Non-pigmented ciliary epithelial cell (primary cell): Measurements from ENCODE around the gene PPIE.

ENCODE experiments used
- DNase-seq: peaks from one replicate; pipeline ENCODE4 v3.0.0-alpha.2; 2010; ENCODE audit warnings: low read depth

The PPIE gene

DNA sequence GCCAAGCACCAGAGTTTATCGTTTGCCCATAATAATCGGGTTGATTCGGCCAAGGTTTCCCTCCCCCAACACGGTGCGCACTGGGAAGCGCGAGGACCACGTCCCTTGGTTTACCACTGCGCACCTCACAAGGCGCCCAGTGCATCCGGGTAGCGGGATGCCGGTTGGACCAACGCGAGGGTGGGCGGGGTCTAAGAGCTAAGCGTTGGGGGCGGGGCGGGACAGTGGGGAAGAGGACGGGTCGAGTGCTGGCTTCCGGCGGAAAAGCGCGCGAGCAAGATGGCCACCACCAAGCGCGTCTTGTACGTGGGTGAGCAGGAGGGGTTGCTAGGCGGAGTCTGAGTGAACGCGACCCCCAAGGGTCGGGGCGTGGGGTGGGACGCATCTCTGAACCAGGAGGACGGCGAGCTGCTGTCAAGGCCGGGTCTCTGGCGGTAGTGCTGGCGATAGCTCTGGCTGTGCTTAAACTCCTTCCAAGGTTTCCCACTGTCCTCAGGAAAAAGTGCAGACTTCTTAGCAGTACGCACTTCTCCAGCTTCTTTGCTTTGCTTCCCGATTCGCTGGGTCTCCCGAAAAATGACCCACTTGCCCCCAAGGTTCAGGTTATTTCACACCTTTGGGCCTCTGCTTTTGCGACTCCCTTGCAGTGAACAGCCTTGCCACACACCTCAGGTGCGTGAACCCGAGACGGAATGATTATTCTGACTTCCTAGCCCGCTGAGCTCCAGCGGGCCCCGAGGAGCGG, at the start of gene PPIE:
PPIE (plus strand) TSS at position 261 of the 745 bp plus-strand sequence; CDS start at position 280, 19 bp downstream.
- DNase-seq: peak; percentile 51

DNA sequence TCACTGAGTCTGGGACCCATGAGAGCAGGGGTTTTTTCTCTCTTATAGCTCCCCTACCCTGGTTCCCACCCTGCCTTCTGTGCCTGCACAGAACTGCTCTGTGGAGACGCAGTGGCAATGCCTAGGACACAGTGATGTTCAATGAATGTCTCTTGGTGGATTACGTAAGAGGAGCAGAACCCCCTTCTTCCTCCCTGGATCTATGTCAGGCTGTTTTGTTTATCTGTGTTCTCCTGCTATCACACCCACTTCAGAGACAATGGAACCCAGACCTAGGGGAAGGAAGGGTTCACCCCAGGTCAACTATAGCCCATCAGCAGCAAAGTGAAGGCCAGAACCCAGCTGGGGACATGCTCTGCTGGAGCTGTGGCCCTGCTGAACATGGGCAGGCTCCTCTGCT, 49.5 kb upstream of the PPIE start:
- no peak for DNase-seq

DNA sequence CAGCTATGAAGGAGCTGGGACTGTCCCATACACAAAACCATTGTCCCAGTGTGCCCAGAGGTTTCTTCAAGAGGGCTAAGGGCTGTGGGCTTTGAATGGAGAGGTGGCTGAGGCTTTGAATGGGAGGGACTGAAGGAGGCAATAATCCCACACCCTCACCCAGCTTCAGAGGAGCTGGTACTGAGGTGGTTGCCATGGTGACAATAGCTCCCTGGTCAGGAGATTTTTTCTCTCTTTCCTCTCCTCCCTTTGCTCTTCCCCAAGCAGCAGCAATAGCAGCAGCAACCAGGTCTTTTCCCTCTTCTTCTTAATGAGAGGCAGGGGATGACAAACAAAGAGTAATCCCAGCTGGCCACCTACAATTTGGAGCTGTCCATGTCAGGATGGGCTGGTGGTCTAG, 49.0 kb upstream of the PPIE start:
- DNase-seq: no peak

DNA sequence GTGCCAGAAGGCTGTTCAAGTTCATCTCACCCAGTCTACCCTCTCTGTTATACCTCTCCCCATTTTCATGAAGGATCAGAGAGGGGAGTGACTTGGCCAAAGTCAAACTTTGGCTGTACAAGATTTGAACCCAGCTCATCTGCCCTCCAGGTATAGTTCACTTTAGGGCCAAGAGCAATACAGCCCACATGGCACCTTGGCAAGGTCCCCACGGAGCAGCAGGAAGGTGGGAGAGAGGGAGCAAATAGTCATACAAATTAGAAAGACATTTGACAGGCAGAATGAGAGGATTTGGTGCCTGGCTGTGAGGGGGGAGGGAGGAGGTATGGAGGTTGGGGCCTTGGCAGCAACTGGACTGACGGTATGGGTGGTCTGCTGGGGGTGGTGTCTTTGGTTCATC, 48.5 kb upstream of the PPIE start:
- no peak for DNase-seq

DNA sequence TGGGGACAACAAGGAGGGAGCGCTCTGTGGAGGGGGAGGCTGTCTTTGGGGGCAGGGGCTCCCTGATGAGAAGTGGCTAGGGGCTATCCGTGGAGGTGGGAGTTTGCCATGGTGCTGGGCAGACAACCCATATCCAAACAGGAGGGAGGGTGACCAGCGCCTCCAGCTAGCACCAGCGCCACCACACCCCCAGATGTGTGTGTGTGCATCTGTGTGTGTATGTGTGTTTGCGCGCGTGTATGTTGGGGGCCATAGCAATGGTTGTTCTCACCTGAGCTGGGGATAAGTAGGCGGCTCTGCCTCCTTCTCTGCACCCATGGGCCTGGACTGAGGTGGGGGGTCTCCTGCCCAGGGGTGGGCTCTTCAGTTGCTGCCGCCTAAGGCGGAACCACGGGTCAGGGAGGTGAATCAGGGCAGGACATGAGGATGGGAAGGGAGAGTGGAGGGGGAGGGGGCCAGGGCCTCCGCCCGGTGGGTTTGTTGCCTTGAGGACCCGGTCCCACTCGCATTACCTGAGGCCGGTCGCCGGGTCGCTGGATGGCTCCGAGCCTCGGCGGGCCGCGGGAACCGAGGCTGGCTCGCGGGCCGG, 47.8 kb upstream of the PPIE start:
- no peak for DNase-seq

DNA sequence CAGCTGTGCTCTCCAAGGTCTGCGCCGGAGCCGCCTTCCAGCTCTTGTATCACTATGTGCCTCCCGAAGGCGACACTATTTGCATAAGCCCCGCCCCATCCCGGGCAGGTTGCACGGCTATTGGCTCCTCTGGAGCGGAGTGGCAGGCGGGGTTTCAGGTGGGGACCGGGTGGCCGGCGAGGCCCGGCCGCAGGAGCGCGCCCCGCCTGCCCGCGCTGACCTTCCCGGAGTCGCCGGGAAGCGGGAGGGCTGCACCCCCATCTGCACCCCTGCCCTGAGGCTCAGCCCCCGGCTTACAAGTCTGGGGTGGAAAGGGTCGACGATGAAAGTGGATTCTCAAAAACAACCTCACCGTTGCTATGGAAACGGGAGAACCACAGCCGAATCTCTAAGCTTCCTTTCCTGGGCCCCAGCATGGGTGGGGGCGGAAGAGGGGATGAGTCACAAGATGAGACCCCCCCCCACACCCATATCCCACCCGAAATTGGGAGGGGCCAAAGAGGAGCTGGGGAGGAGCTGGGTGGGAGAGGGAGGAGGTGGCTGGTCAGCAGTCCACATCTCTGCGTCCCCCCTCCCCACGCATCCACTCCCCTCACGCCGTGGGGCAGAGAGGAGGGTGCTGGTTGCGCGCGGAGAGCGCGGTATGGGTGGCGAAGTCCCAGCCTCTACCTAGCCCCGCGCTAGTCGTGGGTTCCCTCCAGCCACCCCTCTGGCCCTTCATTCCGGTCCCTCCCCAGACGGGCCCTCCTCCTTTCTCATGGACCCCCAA, 47.1 kb upstream of the PPIE start, which contains the start of gene HPCAL4:
HPCAL4 (minus strand) TSS at position 51 of the 769 bp plus-strand sequence. CDS start 6,830 bp downstream, outside the sequence.
- no peak for DNase-seq

DNA sequence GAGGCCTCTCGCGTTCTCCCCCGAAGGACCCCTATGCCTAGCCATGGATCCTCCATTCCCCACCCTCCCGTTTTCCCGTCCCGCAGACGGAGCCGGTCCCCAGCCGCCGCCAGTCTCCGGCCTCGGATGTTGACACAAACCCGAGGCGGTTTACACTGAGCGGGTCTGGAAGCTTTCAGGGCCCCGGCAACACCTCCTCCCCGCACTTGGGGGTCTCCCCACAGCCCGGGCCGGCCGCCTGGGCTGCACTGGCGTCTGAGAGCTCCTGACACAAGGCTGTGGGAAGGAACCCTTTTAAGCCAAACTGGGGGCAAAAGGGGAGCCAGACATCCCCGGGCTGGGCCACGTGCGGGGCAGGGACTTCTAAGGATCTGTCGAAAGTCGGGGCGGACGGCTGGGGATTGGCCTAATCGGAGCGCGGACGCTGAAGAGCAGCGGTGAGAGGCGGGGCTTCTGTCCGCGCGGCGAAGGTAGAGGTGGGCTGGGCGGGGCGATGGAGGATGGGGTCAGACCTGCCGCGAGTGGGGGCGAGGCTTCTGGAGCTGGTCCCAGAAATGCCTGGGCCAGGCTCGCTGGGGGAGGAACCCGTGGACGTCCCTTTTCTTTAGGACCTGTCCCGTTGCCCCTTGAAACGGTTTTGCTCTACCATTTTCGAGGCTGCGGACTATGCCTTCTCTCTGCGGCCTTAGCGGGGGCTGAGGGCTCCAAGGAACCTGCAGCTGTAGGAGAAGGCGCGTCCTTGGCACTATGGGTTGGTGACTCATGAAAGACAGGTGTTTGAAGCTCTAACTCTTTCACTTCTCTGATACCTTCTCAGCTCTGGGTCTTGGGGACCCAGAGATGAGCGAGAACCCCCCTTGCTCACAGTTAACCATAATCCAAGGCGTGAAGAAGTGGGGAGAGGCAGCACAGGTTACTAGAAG, 46.3 kb upstream of the PPIE start:
- DNase-seq: no peak

DNA sequence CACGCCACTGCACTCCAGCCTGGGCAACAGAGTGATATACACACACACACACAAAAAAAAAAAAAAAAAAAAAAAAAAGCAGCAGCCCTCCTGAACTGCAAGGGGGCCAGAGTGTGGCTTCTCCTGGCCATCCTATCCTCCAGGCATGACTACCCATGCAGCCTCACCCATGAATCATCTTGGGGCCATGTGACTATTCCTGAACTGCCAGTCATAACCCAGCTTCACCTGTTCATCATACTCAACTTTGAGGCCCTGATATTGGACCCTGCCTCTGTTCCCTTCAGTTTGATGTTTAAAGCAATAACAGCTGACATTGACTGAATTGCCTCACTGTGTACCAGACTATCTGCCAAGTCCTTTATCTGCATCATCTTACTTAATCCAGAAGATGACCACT, 44.7 kb upstream of the PPIE start:
- DNase-seq: no peak

DNA sequence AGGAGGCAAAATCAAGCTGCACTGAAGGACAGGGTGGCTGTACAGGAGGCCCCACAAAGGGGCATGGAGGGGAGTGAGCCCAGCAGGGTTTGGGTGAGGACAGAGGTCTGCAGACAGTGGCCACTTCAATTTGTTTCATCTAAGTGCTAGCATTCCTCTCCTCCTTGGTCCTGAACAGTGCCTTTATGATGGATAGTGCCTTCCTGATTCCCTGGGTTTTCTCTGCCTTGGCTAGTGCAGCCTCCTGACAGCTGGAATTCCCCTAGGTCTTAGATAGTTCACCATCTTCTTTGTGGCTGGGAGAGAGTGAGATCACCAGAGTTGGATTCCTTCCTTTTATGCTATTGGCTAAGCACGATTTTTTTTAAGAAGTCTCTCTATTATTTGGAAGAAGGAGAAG, 43.7 kb upstream of the PPIE start:
- DNase-seq: no peak

DNA sequence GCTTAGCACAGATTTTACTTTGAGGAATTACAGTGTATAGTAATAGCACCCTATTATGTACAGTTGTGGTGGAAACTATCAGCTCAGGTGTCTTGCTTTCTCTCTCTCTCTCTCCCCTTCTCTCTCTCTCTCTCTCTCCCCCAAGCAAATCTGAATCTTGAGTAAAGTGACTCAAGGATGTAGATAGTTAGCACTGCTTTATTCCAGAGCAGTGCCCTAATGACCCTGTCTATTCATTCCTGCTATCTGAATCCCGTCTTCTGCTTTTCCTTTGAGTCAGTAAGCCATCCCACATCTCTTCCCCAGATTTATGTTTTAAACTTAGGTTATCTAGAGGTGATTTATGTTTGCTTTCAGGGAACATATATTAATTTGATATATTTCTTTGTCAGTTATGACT, 42.2 kb upstream of the PPIE start:
- DNase-seq: no peak

DNA sequence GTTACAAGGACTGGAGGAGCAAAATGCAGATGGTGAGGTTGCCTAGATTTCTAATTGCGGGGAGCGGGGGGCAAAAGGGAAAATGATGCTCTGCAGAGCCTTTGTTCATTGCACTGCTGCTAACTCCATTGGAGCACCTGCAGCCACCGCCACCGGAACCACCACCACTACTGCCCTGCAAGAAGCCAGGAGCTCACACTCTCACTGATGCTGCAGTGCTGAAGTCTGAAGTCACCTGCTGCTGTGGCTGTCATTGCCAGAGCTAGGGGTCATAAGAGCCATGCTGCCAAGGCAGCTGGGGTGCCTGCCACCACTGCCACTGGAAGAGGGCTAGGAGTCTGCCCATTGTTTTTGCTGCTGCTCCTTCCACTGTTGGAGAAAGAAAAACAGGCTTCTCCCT, 40.1 kb upstream of the PPIE start:
- DNase-seq: no peak

DNA sequence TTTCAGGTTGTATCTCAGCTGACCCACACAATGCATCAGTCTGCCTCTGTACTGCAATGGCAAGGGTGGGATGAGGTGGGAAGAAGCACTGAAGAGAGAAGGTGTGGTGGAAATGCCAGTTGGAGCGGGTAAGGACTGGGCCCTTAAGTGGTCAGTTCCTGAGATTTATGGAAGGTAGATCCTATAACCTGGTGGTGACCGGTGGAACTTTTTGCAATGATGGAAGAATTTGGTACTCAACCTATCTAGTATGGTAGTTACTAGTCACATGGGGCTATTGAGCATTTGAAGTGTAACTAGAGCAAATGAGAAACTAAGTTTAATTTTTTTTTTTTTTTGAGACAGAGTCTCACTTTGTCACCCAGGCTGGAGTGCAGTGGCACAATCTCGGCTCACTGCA, 39.3 kb upstream of the PPIE start:
- DNase-seq: no peak

DNA sequence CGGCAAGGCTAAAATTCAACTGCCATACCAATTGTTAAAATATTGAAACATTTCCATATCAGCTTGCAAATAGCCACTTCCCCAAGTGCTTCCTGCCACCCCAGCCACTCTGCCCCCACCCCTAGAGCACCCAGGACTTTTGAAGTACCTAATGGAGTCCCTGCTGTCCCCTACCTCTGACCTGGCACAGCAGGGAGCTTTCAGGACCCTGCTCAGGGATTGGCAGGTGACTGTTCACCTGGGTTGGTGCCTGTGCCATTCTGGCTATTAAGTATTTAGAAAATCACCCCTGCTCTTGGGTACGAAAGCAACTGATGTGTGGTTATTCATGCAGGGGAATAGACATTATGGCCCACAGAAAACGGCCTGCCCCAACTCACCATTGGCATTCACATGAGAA, 38.3 kb upstream of the PPIE start:
- DNase-seq: no peak

DNA sequence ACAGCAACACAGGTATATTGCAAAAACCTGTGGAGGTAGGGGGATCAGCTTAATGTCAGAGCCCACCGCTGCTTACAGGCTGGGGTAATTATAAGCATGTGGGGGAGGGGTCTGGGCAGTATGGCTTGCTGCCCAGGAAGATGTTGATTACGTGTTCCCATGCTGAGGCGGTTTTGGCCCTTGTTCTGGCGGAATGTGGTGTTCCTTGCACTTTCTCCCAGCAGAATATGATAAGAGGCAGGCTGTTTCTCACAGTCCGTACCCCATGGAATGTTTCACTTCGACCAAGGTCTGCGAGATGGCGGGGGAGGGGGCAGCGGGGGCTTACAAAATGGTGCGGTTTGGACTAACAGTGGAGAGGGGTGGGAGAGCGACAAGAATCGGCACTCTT, 37.6 kb upstream of the PPIE start:
- no peak for DNase-seq

DNA sequence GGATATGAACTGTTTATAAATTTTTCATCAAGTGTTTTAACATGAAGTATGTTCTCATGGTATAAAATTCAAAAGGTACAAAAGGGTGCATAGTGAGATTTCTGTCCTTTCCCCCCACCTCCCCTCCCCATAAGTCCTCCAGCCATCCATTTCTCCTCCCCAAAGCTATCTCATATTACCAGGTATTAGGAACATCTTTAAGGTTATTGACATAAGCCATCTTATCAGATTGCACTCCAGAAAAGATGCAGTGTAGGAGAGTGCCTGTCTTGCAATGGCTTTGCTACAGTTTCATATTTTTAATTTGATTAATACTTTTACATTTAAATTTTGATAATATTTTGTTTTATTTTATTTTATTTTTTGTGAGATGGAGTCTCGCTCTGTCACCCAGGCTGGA, 33.9 kb upstream of the PPIE start:
- DNase-seq: no peak

DNA sequence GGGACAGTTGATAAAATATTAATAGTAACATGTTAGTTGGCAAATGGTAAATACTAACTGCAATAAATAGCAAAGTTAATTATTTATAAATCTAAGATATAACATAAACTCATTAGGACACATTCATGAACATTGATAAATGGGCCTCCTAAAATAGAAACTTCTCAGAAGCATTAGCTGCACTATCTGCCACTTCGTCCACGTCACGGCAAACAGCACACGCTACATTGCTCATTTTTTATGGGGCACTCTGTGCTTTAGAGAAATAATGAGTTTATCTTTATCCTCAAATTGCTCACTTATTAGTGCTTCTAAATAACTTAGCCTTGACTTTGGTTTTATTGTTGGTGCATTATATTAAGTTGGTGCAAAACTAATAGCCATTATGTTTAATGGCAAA, 31.2 kb upstream of the PPIE start:
- no peak for DNase-seq

DNA sequence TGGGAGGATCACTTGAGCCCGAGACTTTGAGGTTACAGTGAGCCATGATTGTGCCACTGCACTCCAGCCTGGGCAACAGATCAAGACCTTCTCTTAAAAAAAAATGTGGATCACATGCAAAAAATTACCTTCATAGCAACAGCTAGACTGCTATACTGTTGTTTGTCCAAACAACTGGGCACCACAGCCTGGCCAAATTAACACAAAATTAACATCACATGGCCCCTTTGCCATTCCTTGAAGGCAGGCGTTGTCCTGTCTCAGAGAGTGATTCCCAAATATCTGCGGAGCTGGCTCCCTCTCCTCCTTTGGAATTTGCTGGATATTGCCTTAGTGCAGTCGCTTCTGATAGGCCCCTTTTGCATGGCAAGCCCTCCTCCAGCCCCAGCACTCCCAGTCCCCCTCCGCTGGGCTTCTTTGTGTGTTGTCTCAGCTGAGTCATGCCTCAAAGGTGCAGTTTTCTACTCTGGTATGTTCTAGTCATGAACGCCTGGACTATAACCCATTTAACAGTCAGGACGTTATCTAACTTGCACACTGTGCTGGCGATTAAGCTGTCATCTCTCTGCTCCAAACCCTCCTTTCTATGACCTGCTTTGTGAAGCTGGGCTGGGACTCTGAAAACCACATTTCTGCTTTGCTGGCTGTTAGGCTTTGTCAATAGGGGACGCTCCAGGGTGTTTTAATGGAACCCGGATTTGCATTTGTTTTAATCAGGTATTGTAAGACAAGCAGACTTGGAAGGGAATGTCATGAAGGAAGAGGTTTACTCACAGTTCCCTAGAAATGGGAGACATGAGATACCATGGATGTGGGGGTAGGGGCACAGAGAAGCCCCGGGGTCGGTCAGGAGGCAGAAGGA, 27.3 kb upstream of the PPIE start:
- no peak for DNase-seq

DNA sequence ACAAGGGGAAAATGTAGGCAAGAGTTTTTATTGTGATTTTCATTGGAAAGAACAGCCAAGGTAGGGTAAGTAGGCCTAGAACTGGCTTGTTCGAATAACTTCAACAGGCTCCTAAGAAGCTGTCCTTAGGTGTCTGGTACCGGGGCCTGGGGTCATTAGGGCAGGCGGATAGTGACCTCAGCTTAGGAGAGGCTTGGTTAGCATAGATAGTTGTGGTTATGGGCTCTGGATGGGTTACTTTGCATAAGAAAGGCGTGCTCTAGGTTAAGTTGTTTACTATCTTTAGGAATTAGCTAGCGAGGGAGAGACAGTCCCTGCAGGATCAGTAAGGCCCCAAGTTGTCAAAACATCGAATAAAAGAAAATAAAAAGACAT, 26.7 kb upstream of the PPIE start:
- no peak for DNase-seq

DNA sequence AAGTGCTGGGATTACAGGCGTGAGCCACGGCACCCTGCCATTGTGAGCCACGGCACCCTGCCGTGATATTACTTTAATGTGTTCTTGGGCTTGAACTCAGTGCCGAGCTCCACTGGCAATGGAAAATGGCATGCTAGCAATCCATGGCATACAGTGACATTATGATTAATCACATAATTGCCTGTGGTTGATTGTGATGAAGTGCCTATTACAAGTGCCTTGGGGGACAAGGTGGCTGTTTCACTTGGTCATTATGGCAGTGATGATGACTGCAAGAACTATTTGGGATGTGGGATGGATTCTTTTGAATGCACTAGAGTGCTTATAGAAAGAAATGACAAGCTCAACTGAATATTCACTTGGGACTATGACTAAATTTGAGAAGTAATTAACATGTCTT, 25.1 kb upstream of the PPIE start:
- DNase-seq: no peak

DNA sequence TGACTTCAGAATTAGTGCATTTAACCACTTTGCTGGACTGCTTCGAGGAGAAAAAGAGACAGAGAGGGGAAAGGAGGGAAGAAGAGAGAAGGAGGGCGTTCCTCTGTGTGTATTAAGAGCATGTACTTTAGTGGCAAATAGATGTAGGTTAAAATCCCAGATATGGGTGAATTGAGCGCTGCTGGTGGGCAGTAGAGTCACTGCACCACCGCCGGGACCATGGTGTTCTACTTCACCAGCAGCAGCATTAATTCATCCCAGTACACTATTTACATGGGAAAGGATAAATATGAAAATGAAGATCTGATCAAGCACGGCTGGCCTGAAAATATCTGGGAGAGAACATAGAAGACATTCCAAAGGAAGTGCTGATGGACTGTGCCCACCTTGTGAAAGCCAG, 20.9 kb upstream of the PPIE start:
- no peak for DNase-seq
